WTC11 (cell line): ENCODE measurements around the gene OR1N1. TPM values are rescaled to one million over a fixed set of nuclear protein-coding genes. Genes with fewer than 3 reads are reported as not detected.

Experiments used
- ATAC-seq: fragments of 200-7000 bp; cut with Tn5 transposase; 2 replicates; pipeline ENCODE4 v1.10.0; 2021; ENCODE audit warnings: mild to moderate bottlenecking, moderate library complexity
- CTCF ChIA-PET: fragments of 300-600 bp; sonication (Branson Sonifier 250); formaldehyde crosslinking; loops from one replicate; lab custom pipeline; 2021; ENCODE audit warnings: antibody characterized with exemption; lab: Charles Lee
- POLR2A ChIA-PET: fragments of 350-600 bp; sonication (Branson Sonifier 250); formaldehyde crosslinking; loops from one replicate; lab custom pipeline; 2021; ENCODE audit warnings: antibody characterized with exemption; lab: Charles Lee
- DNase-seq: peaks from one replicate; pipeline ENCODE4 v3.0.0; 2021; ENCODE audit warnings: low spot score
- H3K27ac Mint-ChIP-seq: 2 replicates; pipeline ENCODE4 v1.8.0; 2021; ENCODE audit warnings: mixed read lengths
- H3K27me3 Mint-ChIP-seq: 2 replicates; pipeline ENCODE4 v1.8.0; 2021; ENCODE audit warnings: low read depth, mild to moderate bottlenecking, moderate library complexity, mixed read lengths
- H3K36me3 Mint-ChIP-seq: 2 replicates; pipeline ENCODE4 v1.8.0; 2021; ENCODE audit warnings: mixed read lengths
- H3K4me1 Mint-ChIP-seq: 2 replicates; pipeline ENCODE4 v1.8.0; 2022; ENCODE audit warnings: mixed read lengths
- H3K4me3 Mint-ChIP-seq: 2 replicates; pipeline ENCODE4 v1.8.0; 2021; ENCODE audit warnings: mild to moderate bottlenecking, moderate library complexity, mixed read lengths
- H3K9me3 Mint-ChIP-seq: 2 replicates; pipeline ENCODE4 v1.8.0; 2021; ENCODE audit warnings: mixed read lengths
- ELF4 ChIP-seq: sonication (generic); formaldehyde crosslinking; IDR thresholded peaks from 2 replicates; pipeline ENCODE4 v1.8.1; 2022; ENCODE audit warnings: low read depth, mild to moderate bottlenecking, moderate library complexity, missing genetic modification reagents
- GABPB1 ChIP-seq: sonication (generic); formaldehyde crosslinking; IDR thresholded peaks from 2 replicates; pipeline ENCODE4 v1.8.1; 2023; ENCODE audit warnings: mild to moderate bottlenecking, missing genetic modification reagents
- HMGA2 ChIP-seq: fragments of 250-450 bp; sonication (Bioruptor Pico); IDR thresholded peaks from 2 replicates; pipeline ENCODE4 v1.4.0; 2021; ENCODE audit warnings: mild to moderate bottlenecking, moderate library complexity
- MLX ChIP-seq: sonication (generic); formaldehyde crosslinking; IDR thresholded peaks from 2 replicates; pipeline ENCODE4 v1.8.1; 2023; ENCODE audit warnings: mild to moderate bottlenecking, missing genetic modification reagents, moderate library complexity
- MXD4 ChIP-seq: fragments of 250-450 bp; sonication (Bioruptor Pico); IDR thresholded peaks from 2 replicates; pipeline ENCODE4 v1.8.0; 2021; ENCODE audit warnings: mild to moderate bottlenecking, moderate library complexity, borderline replicate concordance
- NR1H2 ChIP-seq: sonication (generic); formaldehyde crosslinking; IDR thresholded peaks from 2 replicates; pipeline ENCODE4 v1.9.0; 2021; ENCODE audit warnings: mild to moderate bottlenecking, moderate library complexity, missing genetic modification reagents
- OVOL2 ChIP-seq: fragments of 250-450 bp; sonication (Bioruptor Pico); IDR thresholded peaks from 2 replicates; pipeline ENCODE4 v1.9.0; 2021; ENCODE audit warnings: mild to moderate bottlenecking, borderline replicate concordance
- RORB ChIP-seq: fragments of 250-450 bp; sonication (Bioruptor Pico); IDR thresholded peaks from 2 replicates; pipeline ENCODE4 v1.9.0; 2021; ENCODE audit warnings: mild to moderate bottlenecking
- TEAD1 ChIP-seq: sonication (generic); formaldehyde crosslinking; IDR thresholded peaks from 2 replicates; pipeline ENCODE4 v1.8.0; 2022; ENCODE audit warnings: mild to moderate bottlenecking, missing genetic modification reagents
- TP53 ChIP-seq: sonication (generic); formaldehyde crosslinking; IDR thresholded peaks from 2 replicates; pipeline ENCODE4 v1.8.1; 2023; ENCODE audit warnings: mild to moderate bottlenecking, missing genetic modification reagents
- ZBTB21 ChIP-seq: sonication (generic); formaldehyde crosslinking; IDR thresholded peaks from 2 replicates; pipeline ENCODE4 v1.8.1; 2023; ENCODE audit warnings: mild to moderate bottlenecking, missing genetic modification reagents, borderline replicate concordance
- ZNF263 ChIP-seq: sonication (generic); formaldehyde crosslinking; IDR thresholded peaks from 2 replicates; pipeline ENCODE4 v1.8.1; 2022; ENCODE audit warnings: low read depth, mild to moderate bottlenecking, moderate library complexity, missing genetic modification reagents
- ZNF317 ChIP-seq: sonication (generic); formaldehyde crosslinking; IDR thresholded peaks from 2 replicates; pipeline ENCODE4 v1.8.1; 2023; ENCODE audit warnings: low read depth, mild to moderate bottlenecking, moderate library complexity, missing genetic modification reagents, borderline replicate concordance
- total RNA-seq: library from RNA; stranded (reverse); gene quantifications from 3 replicates; pipeline ENCODE4 v1.2.3, GENCODE V29; 2021
- TF ChIP-seq, protein P1 (sequence below): sonication (generic); formaldehyde crosslinking; IDR thresholded peaks from 2 replicates; pipeline ENCODE4 v1.8.0; 2022; ENCODE audit warnings: mild to moderate bottlenecking, missing genetic modification reagents
- TF ChIP-seq, protein P2 (sequence below): sonication (generic); formaldehyde crosslinking; IDR thresholded peaks from 2 replicates; pipeline ENCODE4 v1.8.1; 2023; ENCODE audit warnings: mild to moderate bottlenecking, missing genetic modification reagents
- TF ChIP-seq, protein P3 (sequence below): fragments of 250-450 bp; sonication (Bioruptor Pico); IDR thresholded peaks from 2 replicates; pipeline ENCODE4 v1.8.0; 2021; ENCODE audit warnings: mild to moderate bottlenecking
- TF ChIP-seq, protein P4 (sequence below): fragments of 250-450 bp; sonication (Bioruptor Pico); IDR thresholded peaks from 2 replicates; pipeline ENCODE4 v1.9.0; 2021; ENCODE audit warnings: mild to moderate bottlenecking
- TF ChIP-seq, protein P5 (sequence below): fragments of 250-450 bp; sonication (Bioruptor Pico); IDR thresholded peaks from 2 replicates; pipeline ENCODE4 v2.1.2; 2022; ENCODE audit warnings: mild to moderate bottlenecking, moderate library complexity
- TF ChIP-seq, protein P6 (sequence below): fragments of 250-450 bp; sonication (Bioruptor Pico); IDR thresholded peaks from 2 replicates; pipeline ENCODE4 v1.9.0; 2021; ENCODE audit warnings: mild to moderate bottlenecking

OR1N1 gene
- total RNA-seq, 1 experiment from 2014 or later, result not detected

- Mint-ChIP-seq H3K4me3 (no peak within 1 kb of the TSS), H3K4me1 (no peaks in the 10 kb centered on the region), H3K9me3 (peaks cover 95% of the 10 kb centered on the region), H3K36me3 (peaks cover 33% of the 10 kb centered on the region), H3K27me3 (peaks cover 34% of the 10 kb centered on the region), H3K27ac (no peak within 1 kb of the TSS)
- ChIA-PET CTCF (no interaction called here), POLR2A (no interaction called here)
- TF ChIP-seq TEAD1 (CRISPR knock-in tag) (no peak), TP53 (CRISPR knock-in tag) (no peak), NR1H2 (CRISPR knock-in tag) (no peak), RORB (no peak), ELF4 (CRISPR knock-in tag) (no peak), HMGA2 (CRISPR knock-in tag) (no peak), OVOL2 (CRISPR knock-in tag) (no peak)
- TF ChIP-seq, protein P1, sequence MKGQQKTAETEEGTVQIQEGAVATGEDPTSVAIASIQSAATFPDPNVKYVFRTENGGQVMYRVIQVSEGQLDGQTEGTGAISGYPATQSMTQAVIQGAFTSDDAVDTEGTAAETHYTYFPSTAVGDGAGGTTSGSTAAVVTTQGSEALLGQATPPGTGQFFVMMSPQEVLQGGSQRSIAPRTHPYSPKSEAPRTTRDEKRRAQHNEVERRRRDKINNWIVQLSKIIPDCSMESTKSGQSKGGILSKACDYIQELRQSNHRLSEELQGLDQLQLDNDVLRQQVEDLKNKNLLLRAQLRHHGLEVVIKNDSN, result no peak
- TF ChIP-seq, protein P2, sequence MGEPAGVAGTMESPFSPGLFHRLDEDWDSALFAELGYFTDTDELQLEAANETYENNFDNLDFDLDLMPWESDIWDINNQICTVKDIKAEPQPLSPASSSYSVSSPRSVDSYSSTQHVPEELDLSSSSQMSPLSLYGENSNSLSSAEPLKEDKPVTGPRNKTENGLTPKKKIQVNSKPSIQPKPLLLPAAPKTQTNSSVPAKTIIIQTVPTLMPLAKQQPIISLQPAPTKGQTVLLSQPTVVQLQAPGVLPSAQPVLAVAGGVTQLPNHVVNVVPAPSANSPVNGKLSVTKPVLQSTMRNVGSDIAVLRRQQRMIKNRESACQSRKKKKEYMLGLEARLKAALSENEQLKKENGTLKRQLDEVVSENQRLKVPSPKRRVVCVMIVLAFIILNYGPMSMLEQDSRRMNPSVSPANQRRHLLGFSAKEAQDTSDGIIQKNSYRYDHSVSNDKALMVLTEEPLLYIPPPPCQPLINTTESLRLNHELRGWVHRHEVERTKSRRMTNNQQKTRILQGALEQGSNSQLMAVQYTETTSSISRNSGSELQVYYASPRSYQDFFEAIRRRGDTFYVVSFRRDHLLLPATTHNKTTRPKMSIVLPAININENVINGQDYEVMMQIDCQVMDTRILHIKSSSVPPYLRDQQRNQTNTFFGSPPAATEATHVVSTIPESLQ (CRISPR knock-in tag), result no peak
- TF ChIP-seq, protein P3, sequence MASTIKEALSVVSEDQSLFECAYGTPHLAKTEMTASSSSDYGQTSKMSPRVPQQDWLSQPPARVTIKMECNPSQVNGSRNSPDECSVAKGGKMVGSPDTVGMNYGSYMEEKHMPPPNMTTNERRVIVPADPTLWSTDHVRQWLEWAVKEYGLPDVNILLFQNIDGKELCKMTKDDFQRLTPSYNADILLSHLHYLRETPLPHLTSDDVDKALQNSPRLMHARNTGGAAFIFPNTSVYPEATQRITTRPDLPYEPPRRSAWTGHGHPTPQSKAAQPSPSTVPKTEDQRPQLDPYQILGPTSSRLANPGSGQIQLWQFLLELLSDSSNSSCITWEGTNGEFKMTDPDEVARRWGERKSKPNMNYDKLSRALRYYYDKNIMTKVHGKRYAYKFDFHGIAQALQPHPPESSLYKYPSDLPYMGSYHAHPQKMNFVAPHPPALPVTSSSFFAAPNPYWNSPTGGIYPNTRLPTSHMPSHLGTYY (CRISPR knock-in tag), result no peak
- TF ChIP-seq, protein P4, sequence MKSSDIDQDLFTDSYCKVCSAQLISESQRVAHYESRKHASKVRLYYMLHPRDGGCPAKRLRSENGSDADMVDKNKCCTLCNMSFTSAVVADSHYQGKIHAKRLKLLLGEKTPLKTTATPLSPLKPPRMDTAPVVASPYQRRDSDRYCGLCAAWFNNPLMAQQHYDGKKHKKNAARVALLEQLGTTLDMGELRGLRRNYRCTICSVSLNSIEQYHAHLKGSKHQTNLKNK (CRISPR knock-in tag), result no peak
- TF ChIP-seq, protein P5, sequence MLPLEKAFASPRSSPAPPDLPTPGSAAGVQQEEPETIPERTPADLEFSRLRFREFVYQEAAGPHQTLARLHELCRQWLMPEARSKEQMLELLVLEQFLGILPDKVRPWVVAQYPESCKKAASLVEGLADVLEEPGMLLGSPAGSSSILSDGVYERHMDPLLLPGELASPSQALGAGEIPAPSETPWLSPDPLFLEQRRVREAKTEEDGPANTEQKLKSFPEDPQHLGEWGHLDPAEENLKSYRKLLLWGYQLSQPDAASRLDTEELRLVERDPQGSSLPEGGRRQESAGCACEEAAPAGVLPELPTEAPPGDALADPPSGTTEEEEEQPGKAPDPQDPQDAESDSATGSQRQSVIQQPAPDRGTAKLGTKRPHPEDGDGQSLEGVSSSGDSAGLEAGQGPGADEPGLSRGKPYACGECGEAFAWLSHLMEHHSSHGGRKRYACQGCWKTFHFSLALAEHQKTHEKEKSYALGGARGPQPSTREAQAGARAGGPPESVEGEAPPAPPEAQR (CRISPR knock-in tag), result no peak
- DNase-seq, result no peak
- no peak for ATAC-seq
These were observed 25.7 kb upstream of the OR1N1 start, which contains the start of gene OR1N2 for GRCh38 chr9:122552812-122553211. TSS of gene OR1N2 (plus strand) at chr9:122553112. CDS start at chr9:122553212, 100 bp downstream.

GRCh38 chr9:122551371-122551770 is 24.3 kb upstream of the OR1N1 start:
- Mint-ChIP-seq H3K4me1 (no peaks in the 10 kb centered on the region), H3K27me3 (peaks cover 30% of the 10 kb centered on the region), H3K36me3 (peaks cover 39% of the 10 kb centered on the region), H3K27ac (no peak overlapping the region), H3K4me3 (no peak overlapping the region), H3K9me3 (peaks cover 89% of the 10 kb centered on the region)
- TF ChIP-seq ZNF317 (CRISPR knock-in tag) (no peak), MXD4 (CRISPR knock-in tag) (no peak), ZNF263 (CRISPR knock-in tag) (no peak), GABPB1 (CRISPR knock-in tag) (no peak)
- CTCF ChIA-PET, result no interaction called here
- ATAC-seq, result no peak
- POLR2A ChIA-PET, result no interaction called here
- no peak for DNase-seq

DNA sequence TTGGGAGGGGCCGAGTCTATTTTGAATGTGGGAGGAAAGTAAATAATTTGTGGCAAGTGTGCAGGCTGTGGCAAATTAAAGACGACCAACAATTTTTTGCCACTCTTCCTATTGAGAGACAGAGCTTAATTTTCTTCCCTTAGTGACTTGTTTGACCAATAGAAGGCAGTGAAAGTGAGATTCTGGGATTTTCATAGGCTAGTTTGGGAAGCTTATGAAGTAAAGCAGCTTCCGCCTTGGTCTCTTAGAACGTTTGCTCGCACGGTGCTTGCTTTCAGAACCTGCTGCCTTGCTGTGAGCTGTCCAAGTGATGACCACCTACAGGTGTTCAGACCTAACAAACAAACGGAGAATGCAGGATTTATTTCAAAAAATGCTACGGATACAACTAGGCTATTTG is 19.1 kb upstream of the OR1N1 start:
- Mint-ChIP-seq H3K36me3 (peaks cover 34% of the 10 kb centered on the region), H3K27me3 (peaks cover 12% of the 10 kb centered on the region), H3K4me1 (no peaks in the 10 kb centered on the region), H3K4me3 (no peak overlapping the region), H3K9me3 (peaks cover 84% of the 10 kb centered on the region), H3K27ac (no peak overlapping the region)
- TF ChIP-seq NR1H2 (CRISPR knock-in tag) (no peak), MLX (CRISPR knock-in tag) (no peak), ZBTB21 (CRISPR knock-in tag) (no peak), ELF4 (CRISPR knock-in tag) (no peak)
- TF ChIP-seq, protein P6, sequence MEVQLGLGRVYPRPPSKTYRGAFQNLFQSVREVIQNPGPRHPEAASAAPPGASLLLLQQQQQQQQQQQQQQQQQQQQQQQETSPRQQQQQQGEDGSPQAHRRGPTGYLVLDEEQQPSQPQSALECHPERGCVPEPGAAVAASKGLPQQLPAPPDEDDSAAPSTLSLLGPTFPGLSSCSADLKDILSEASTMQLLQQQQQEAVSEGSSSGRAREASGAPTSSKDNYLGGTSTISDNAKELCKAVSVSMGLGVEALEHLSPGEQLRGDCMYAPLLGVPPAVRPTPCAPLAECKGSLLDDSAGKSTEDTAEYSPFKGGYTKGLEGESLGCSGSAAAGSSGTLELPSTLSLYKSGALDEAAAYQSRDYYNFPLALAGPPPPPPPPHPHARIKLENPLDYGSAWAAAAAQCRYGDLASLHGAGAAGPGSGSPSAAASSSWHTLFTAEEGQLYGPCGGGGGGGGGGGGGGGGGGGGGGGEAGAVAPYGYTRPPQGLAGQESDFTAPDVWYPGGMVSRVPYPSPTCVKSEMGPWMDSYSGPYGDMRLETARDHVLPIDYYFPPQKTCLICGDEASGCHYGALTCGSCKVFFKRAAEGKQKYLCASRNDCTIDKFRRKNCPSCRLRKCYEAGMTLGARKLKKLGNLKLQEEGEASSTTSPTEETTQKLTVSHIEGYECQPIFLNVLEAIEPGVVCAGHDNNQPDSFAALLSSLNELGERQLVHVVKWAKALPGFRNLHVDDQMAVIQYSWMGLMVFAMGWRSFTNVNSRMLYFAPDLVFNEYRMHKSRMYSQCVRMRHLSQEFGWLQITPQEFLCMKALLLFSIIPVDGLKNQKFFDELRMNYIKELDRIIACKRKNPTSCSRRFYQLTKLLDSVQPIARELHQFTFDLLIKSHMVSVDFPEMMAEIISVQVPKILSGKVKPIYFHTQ, result no peak
- DNase-seq (no peak), ATAC-seq (no peak)
- ChIA-PET CTCF (no interaction called here), POLR2A (no interaction called here)
